Fibroblast of lung (primary cell): ENCODE measurements around the gene ARHGEF26. TPM values are rescaled to one million over a fixed set of nuclear protein-coding genes. Genes with fewer than 3 reads are reported as not detected.

Experiments
- DNase-seq, 2 donors: peaks; one replicate each; pipeline versions ENCODE4 v3.0.0 to v3.0.0-alpha.2; 2010; ENCODE audit warnings: low read depth in 2 of 2
- H2AFZ ChIP-seq: 2 replicates; pipeline ENCODE4 v1.5.1; 2012; ENCODE audit warnings: low read length, control low read depth, inconsistent platforms
- H3K27ac ChIP-seq: 2 replicates; pipeline ENCODE4 v1.5.1; 2011; ENCODE audit warnings: low read length, control low read depth; ENCODE audit not compliant: insufficient read depth
- H3K27me3 ChIP-seq: 2 replicates; pipeline ENCODE4 v1.5.1; 2011; ENCODE audit warnings: mild to moderate bottlenecking, low read length; ENCODE audit not compliant: control insufficient read depth, insufficient read depth
- H3K36me3 ChIP-seq: 2 replicates; pipeline ENCODE4 v1.5.1; 2011; ENCODE audit warnings: low read length; ENCODE audit not compliant: control insufficient read depth, insufficient read depth
- H3K4me1 ChIP-seq: 2 replicates; pipeline ENCODE4 v1.5.1; 2011; ENCODE audit warnings: low read length; ENCODE audit not compliant: control insufficient read depth, insufficient read depth; ENCODE audit errors: extremely low read depth
- H3K4me2 ChIP-seq: 2 replicates; pipeline ENCODE4 v1.5.1; 2011; ENCODE audit warnings: low read length, control low read depth; ENCODE audit not compliant: insufficient read depth; ENCODE audit errors: extremely low read depth
- H3K4me3 ChIP-seq, 4 experiments: fragments of 200-600 bp in 1 of 4; sonication (generic) in 1 of 4; replicated peaks in 1 of 4; 2 replicates each; pipeline ENCODE4 v1.5.1; 2011 to 2016; ENCODE audit warnings: low read length in 4 of 4, low read depth in 3 of 4, mild to moderate bottlenecking in 3 of 4, control low read depth in 2 of 4, inconsistent platforms in 1 of 4, mixed read lengths in 1 of 4; ENCODE audit not compliant: insufficient read depth in 1 of 4; ENCODE audit errors: control extremely low read depth in 1 of 4
- H3K79me2 ChIP-seq: 2 replicates; pipeline ENCODE4 v1.5.1; 2012; ENCODE audit warnings: mild to moderate bottlenecking, low read length, inconsistent platforms; ENCODE audit not compliant: control insufficient read depth, insufficient read depth
- H3K9ac ChIP-seq: 2 replicates; pipeline ENCODE4 v1.5.1; 2011; ENCODE audit warnings: mild to moderate bottlenecking, low read length, control low read depth; ENCODE audit not compliant: insufficient read depth
- H3K9me3 ChIP-seq: 2 replicates; pipeline ENCODE4 v1.5.1; 2012; ENCODE audit warnings: low read depth, low read length; ENCODE audit not compliant: control insufficient read depth, insufficient read depth
- H4K20me1 ChIP-seq: 2 replicates; pipeline ENCODE4 v1.5.1; 2011; ENCODE audit warnings: low read length; ENCODE audit not compliant: control insufficient read depth, insufficient read depth; ENCODE audit errors: extremely low read depth
- EZH2 ChIP-seq: IDR thresholded peaks from 2 replicates; pipeline ENCODE4 v1.5.1; 2012; ENCODE audit warnings: low read length, control low read depth, mild to moderate bottlenecking; ENCODE audit errors: missing control alignments
- polyA plus RNA-seq, 2 donors: library from polyadenylated mRNA; depleted of rRNA in 1 of 2; stranded (reverse) in 1 of 2; unstranded in 1 of 2; fragments of >200 nt; gene quantifications; 2 replicates each; pipeline ENCODE4 v1.2.1, GENCODE V29; 2011 to 2012; ENCODE audit warnings: missing spikeins in 1 of 2
- total RNA-seq: library from RNA; depleted of rRNA; stranded (reverse); fragments of >200 nt; gene quantifications from 2 replicates; pipeline ENCODE4 v1.2.1, GENCODE V29; 2014
- TF ChIP-seq, protein P1 (sequence below), 2 donors: IDR thresholded peaks in 1 of 2; conservative IDR thresholded peaks in 1 of 2; 1 replicate in 1 of 2; 2 replicates in 1 of 2; pipeline ENCODE4 v1.5.1; 2011 to 2012; ENCODE audit warnings: low read length in 2 of 2, control low read depth in 1 of 2, inconsistent platforms in 1 of 2, low read depth in 1 of 2, mild to moderate bottlenecking in 1 of 2

Gene ARHGEF26
- total and polyA plus RNA-seq, 2 donors (not counting 1 experiment from before 2014, with no cell fraction given): 0.72 to 2.1 TPM

DNA sequence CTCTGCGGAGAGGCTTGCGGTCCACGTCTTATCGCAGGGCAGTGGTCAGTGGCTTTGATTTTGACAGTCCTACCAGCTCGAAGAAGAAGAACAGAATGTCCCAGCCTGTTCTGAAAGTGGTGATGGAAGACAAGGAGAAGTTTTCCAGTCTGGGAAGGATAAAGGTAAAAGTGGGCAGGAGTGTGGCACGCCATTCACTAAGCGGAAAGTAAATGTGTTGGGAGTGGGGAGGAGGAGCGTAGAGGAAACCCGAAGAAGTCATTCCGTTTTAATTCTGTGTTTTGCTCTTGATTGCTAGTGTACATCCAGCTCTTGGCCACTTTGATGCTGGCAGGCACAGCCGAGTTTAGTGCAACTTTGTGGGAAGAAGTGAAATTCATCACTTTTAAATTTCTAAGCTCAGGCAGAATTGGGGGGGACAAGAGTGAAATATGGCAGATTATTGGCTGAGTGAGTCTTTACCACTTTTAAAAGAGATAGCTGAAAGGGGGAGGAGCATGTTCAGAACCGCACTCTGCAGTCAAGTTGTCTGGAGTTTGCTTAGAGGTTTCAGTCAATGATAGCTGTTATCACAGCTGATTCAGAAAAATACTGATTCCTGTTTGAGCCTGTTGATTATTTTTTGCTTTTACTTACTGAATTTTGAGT is 1.8 kb downstream of the ARHGEF26 start:
- Histone ChIP-seq H3K27ac (peak overlapping the region; percentile 0), H3K79me2 (no peaks in the 10 kb centered on the region), H3K9ac (no peak overlapping the region), H3K4me1 (no peaks in the 10 kb centered on the region), H3K27me3 (no peaks in the 10 kb centered on the region), H3K4me2 (peak overlapping the region; percentile 97), H3K4me3 (peak overlapping the region; percentile 80 to 91 (median 84)), H3K36me3 (no peaks in the 10 kb centered on the region), H2AFZ (peak overlapping the region; percentile 92), H3K9me3 (no peaks in the 10 kb centered on the region), H4K20me1 (no peaks in the 10 kb centered on the region)
- DNase-seq: peak; percentile 27 to 31
- TF ChIP-seq, protein P1, sequence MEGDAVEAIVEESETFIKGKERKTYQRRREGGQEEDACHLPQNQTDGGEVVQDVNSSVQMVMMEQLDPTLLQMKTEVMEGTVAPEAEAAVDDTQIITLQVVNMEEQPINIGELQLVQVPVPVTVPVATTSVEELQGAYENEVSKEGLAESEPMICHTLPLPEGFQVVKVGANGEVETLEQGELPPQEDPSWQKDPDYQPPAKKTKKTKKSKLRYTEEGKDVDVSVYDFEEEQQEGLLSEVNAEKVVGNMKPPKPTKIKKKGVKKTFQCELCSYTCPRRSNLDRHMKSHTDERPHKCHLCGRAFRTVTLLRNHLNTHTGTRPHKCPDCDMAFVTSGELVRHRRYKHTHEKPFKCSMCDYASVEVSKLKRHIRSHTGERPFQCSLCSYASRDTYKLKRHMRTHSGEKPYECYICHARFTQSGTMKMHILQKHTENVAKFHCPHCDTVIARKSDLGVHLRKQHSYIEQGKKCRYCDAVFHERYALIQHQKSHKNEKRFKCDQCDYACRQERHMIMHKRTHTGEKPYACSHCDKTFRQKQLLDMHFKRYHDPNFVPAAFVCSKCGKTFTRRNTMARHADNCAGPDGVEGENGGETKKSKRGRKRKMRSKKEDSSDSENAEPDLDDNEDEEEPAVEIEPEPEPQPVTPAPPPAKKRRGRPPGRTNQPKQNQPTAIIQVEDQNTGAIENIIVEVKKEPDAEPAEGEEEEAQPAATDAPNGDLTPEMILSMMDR (conservative IDR thresholded peaks at IDR 0.05 in 1 of 2, IDR thresholded peaks at IDR 0.05 in 1 of 2; ENCODE audit: low read depth in 1 of 2, low read length in 2 of 2): no peak

GRCh38 chr3:154123906-154124305 is 2.7 kb downstream of the ARHGEF26 start:
- Histone ChIP-seq H3K4me1 (no peaks in the 10 kb centered on the region), H3K36me3 (no peaks in the 10 kb centered on the region), H3K27me3 (no peaks in the 10 kb centered on the region), H3K27ac (no peak overlapping the region), H3K4me2 (peak overlapping the region; percentile 65), H3K9ac (no peak overlapping the region), H2AFZ (no peak overlapping the region), H4K20me1 (no peaks in the 10 kb centered on the region), H3K4me3 (peak overlapping the region in 1 of 4 experiments; percentile 84), H3K79me2 (no peaks in the 10 kb centered on the region), H3K9me3 (no peaks in the 10 kb centered on the region)
- peak; percentile 8 to 32 for DNase-seq
- no peak for TF ChIP-seq EZH2
- TF ChIP-seq, protein P1 (conservative IDR thresholded peaks at IDR 0.05 in 1 of 2, IDR thresholded peaks at IDR 0.05 in 1 of 2; ENCODE audit: low read depth in 1 of 2, low read length in 2 of 2): no peak

- no peaks in the 10 kb centered on the region for H3K79me2 ChIP-seq
- no peaks in the 10 kb centered on the region for H4K20me1 ChIP-seq
- H3K9ac ChIP-seq: no peak overlapping the region
- H3K9me3 ChIP-seq: no peaks in the 10 kb centered on the region
- no peak overlapping the region for H3K27ac ChIP-seq
- no peaks in the 10 kb centered on the region for H3K36me3 ChIP-seq
- no peak overlapping the region for H3K4me3 ChIP-seq
- TF ChIP-seq, protein P1 (conservative IDR thresholded peaks at IDR 0.05 in 1 of 2, IDR thresholded peaks at IDR 0.05 in 1 of 2; ENCODE audit: low read depth in 1 of 2, low read length in 2 of 2): no peak
- TF ChIP-seq EZH2: no peak
- H2AFZ ChIP-seq: no peak overlapping the region
- no peak for DNase-seq
- H3K4me2 ChIP-seq: no peak overlapping the region
- no peaks in the 10 kb centered on the region for H3K4me1 ChIP-seq
- H3K27me3 ChIP-seq: no peaks in the 10 kb centered on the region
These were observed 4.3 kb downstream of the ARHGEF26 start for GRCh38 chr3:154125378-154126030.
